ENCODE results near the gene DMRTC1.
"Not testable (repeated sequence)": the region's sequence is repeated elsewhere in the genome, so short reads cannot be mapped to it uniquely, and the experiment has no call there.

The DMRTC1 gene

DNA sequence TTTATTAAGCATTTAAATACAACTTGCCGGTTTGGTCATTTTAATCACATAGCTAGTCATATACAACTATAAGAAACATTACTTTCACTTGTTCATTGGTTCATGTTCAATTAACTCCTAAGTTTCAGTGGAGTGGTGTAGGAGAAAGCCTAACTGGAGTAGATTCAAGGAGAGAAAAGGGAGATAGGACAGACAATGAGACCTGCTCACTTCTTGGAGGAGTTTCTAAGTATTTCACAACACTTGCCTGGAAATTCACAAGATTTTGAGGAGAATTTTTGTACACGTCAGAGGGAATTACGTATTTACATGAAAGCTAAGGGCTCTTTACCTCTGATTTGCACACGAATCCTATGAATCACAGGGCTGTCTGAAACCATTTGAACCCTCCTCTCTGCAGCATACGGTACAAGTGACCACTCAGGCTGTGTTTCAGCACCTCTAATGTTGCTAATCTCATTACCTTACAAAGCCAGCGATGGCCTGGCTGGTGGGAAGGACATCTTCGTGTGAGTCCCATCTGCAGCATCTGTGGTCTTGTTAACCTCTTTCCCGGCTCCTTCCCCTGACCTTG, 6.7 kb downstream of the DMRTC1 start:
- not testable (repeated sequence) for H4K91ac ChIP-seq (ENCODE audit: low read length); H3K9ac ChIP-seq (ENCODE audit: low read length); H3K4ac ChIP-seq (ENCODE audit: low read depth in 1 of 2, low read length in 2 of 2); H3K4me3 ChIP-seq (ENCODE audit: insufficient read depth in 1 of 2, low read depth in 1 of 2, low read length in 2 of 2); H3K14ac ChIP-seq (ENCODE audit: low read length in 2 of 2); H3K9me3 ChIP-seq (ENCODE audit: control insufficient read depth, low read length); H2BK120ac ChIP-seq (ENCODE audit: low read depth, low read length); H3K4me2 ChIP-seq (ENCODE audit: low read length, poor library complexity, severe bottlenecking); H4K8ac ChIP-seq (ENCODE audit: low read length); H3K23ac ChIP-seq (ENCODE audit: low read length in 2 of 2); H3K4me1 ChIP-seq (ENCODE audit: control insufficient read depth, insufficient read depth, low read depth, low read length); H2AFZ ChIP-seq (ENCODE audit: low read depth, low read length); H2BK5ac ChIP-seq (ENCODE audit: low read depth, low read length, poor library complexity, severe bottlenecking); H3K36me3 ChIP-seq (ENCODE audit: control insufficient read depth in 1 of 2, insufficient read depth in 2 of 2, low read depth in 1 of 2, low read length in 2 of 2); H2BK12ac ChIP-seq (ENCODE audit: low read length in 2 of 2); H3K18ac ChIP-seq (ENCODE audit: low read depth in 1 of 2, low read length in 2 of 2); H3K27ac ChIP-seq (ENCODE audit: low read length, poor library complexity, severe bottlenecking); H2AK5ac ChIP-seq (ENCODE audit: low read length, severe bottlenecking); DNase-seq; H2BK15ac ChIP-seq (ENCODE audit: low read depth, poor library complexity, severe bottlenecking); H3K27me3 ChIP-seq (ENCODE audit: control insufficient read depth in 1 of 2, insufficient read depth in 1 of 2, low read length in 2 of 2); H3K79me1 ChIP-seq (replicated peaks; ENCODE audit: low read length, poor library complexity, severe bottlenecking)
- WGBS = no CpG with 5 or more reads among the region's 8 CpGs

DNA sequence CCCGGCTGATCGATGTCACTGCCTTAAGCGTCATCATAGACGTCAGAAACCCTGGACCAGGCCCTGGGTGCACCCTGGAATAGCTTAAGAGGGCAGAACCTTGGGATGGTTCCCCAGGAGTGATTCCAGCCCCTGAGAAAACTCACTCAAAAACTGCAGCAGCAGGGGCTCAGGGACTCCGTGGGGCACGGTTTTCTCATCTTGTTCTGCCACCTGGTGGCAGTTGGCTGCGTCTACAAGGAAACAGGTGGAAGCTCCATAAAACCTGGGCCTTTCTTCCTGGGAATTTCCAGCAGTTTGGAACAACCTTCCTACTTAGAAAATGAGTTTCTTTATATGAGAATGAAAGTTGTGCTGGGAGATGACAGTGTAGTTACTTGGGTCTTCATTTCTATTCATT, 7.2 kb downstream of the DMRTC1 start:
- not testable (repeated sequence) for H2BK120ac ChIP-seq (ENCODE audit: low read depth, low read length); H3K4ac ChIP-seq (ENCODE audit: low read depth in 1 of 2, low read length in 2 of 2); H4K8ac ChIP-seq (ENCODE audit: low read length); DNase-seq; H3K4me1 ChIP-seq (ENCODE audit: control insufficient read depth, insufficient read depth, low read depth, low read length); H3K27ac ChIP-seq (ENCODE audit: low read length, poor library complexity, severe bottlenecking); H3K27me3 ChIP-seq (ENCODE audit: control insufficient read depth in 1 of 2, insufficient read depth in 1 of 2, low read length in 2 of 2); H4K91ac ChIP-seq (ENCODE audit: low read length); H2AFZ ChIP-seq (ENCODE audit: low read depth, low read length); H3K18ac ChIP-seq (ENCODE audit: low read depth in 1 of 2, low read length in 2 of 2); H2AK5ac ChIP-seq (ENCODE audit: low read length, severe bottlenecking); H2BK12ac ChIP-seq (ENCODE audit: low read length in 2 of 2); H3K9ac ChIP-seq (ENCODE audit: low read length); H3K4me2 ChIP-seq (ENCODE audit: low read length, poor library complexity, severe bottlenecking); H3K4me3 ChIP-seq (ENCODE audit: insufficient read depth in 1 of 2, low read depth in 1 of 2, low read length in 2 of 2); H2BK5ac ChIP-seq (ENCODE audit: low read depth, low read length, poor library complexity, severe bottlenecking); H3K23ac ChIP-seq (ENCODE audit: low read length in 2 of 2); H3K36me3 ChIP-seq (ENCODE audit: control insufficient read depth in 1 of 2, insufficient read depth in 2 of 2, low read depth in 1 of 2, low read length in 2 of 2); H3K14ac ChIP-seq (ENCODE audit: low read length in 2 of 2); H3K79me1 ChIP-seq (replicated peaks; ENCODE audit: low read length, poor library complexity, severe bottlenecking); H2BK15ac ChIP-seq (ENCODE audit: low read depth, poor library complexity, severe bottlenecking); H3K9me3 ChIP-seq (ENCODE audit: control insufficient read depth, low read length)
- WGBS = no CpG with 5 or more reads among the region's 7 CpGs

DNA sequence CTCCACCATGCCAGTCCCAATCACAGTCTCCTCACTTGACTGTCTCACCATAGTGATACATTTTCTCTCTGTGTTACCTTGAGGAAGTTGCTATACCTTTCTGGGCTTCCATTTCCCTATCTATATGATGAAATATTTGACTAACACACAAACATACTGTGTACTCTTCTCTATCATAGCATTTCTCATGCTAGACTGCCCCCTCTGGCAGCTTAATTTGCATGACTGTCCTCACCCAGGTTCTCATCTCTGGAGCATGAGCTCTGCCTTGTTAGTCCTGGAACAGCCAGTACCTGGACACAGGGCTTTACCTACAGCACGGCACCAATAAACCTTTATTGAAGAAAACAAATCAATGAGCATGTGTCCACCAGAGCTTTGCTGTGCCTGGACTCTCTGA, 11.4 kb downstream of the DMRTC1 start:
- H3K9ac ChIP-seq (ENCODE audit: low read length); H3K14ac ChIP-seq (ENCODE audit: low read length in 2 of 2); H2AK5ac ChIP-seq (ENCODE audit: low read length, severe bottlenecking); H2BK5ac ChIP-seq (ENCODE audit: low read depth, low read length, poor library complexity, severe bottlenecking); H2BK12ac ChIP-seq (ENCODE audit: low read length in 2 of 2); H3K4me2 ChIP-seq (ENCODE audit: low read length, poor library complexity, severe bottlenecking); H3K27me3 ChIP-seq (ENCODE audit: control insufficient read depth in 1 of 2, insufficient read depth in 1 of 2, low read length in 2 of 2); H3K23ac ChIP-seq (ENCODE audit: low read length in 2 of 2); H2AFZ ChIP-seq (ENCODE audit: low read depth, low read length); H3K4ac ChIP-seq (ENCODE audit: low read depth in 1 of 2, low read length in 2 of 2); H3K27ac ChIP-seq (ENCODE audit: low read length, poor library complexity, severe bottlenecking); H3K4me3 ChIP-seq (ENCODE audit: insufficient read depth in 1 of 2, low read depth in 1 of 2, low read length in 2 of 2); H2BK120ac ChIP-seq (ENCODE audit: low read depth, low read length); H3K36me3 ChIP-seq (ENCODE audit: control insufficient read depth in 1 of 2, insufficient read depth in 2 of 2, low read depth in 1 of 2, low read length in 2 of 2); H3K9me3 ChIP-seq (ENCODE audit: control insufficient read depth, low read length); H2BK15ac ChIP-seq (ENCODE audit: low read depth, poor library complexity, severe bottlenecking); H4K91ac ChIP-seq (ENCODE audit: low read length); H3K79me1 ChIP-seq (replicated peaks; ENCODE audit: low read length, poor library complexity, severe bottlenecking); H4K8ac ChIP-seq (ENCODE audit: low read length); H3K18ac ChIP-seq (ENCODE audit: low read depth in 1 of 2, low read length in 2 of 2); DNase-seq; H3K4me1 ChIP-seq (ENCODE audit: control insufficient read depth, insufficient read depth, low read depth, low read length): not testable (repeated sequence)
- no CpG with 5 or more reads among the region's 1 CpG for WGBS

DNA sequence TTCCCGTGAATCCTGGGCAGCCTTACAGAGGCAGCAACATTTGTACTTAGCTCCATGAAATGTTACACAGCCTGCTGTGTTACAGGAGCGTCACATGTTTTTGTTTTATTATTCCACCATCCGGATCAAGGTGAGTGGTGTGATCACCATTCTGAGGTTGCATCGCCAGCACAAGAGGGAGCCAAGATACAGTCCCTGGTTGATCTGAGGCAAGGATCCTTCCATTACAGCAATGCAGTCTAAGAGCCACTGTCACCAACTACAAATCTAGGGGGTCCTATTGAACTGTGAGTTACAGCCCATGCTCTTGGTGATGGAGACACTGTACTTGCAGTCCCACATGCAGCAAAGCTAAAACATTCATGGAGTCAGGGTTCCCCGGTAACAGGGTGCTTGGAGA, 27.5 kb downstream of the DMRTC1 start:
- not testable (repeated sequence) for H3K18ac ChIP-seq (ENCODE audit: low read depth in 1 of 2, low read length in 2 of 2); H2BK5ac ChIP-seq (ENCODE audit: low read depth, low read length, poor library complexity, severe bottlenecking); H3K23ac ChIP-seq (ENCODE audit: low read length in 2 of 2); H3K4me1 ChIP-seq (ENCODE audit: control insufficient read depth, insufficient read depth, low read depth, low read length); H2AFZ ChIP-seq (ENCODE audit: low read depth, low read length); H2AK5ac ChIP-seq (ENCODE audit: low read length, severe bottlenecking); H3K27ac ChIP-seq (ENCODE audit: low read length, poor library complexity, severe bottlenecking); H4K91ac ChIP-seq (ENCODE audit: low read length); H2BK120ac ChIP-seq (ENCODE audit: low read depth, low read length); H3K9me3 ChIP-seq (ENCODE audit: control insufficient read depth, low read length); H3K4me3 ChIP-seq (ENCODE audit: insufficient read depth in 1 of 2, low read depth in 1 of 2, low read length in 2 of 2); H3K4me2 ChIP-seq (ENCODE audit: low read length, poor library complexity, severe bottlenecking); H3K79me1 ChIP-seq (replicated peaks; ENCODE audit: low read length, poor library complexity, severe bottlenecking); H2BK12ac ChIP-seq (ENCODE audit: low read length in 2 of 2); H3K14ac ChIP-seq (ENCODE audit: low read length in 2 of 2); H2BK15ac ChIP-seq (ENCODE audit: low read depth, poor library complexity, severe bottlenecking); DNase-seq; H3K9ac ChIP-seq (ENCODE audit: low read length); H3K36me3 ChIP-seq (ENCODE audit: control insufficient read depth in 1 of 2, insufficient read depth in 2 of 2, low read depth in 1 of 2, low read length in 2 of 2); H3K4ac ChIP-seq (ENCODE audit: low read depth in 1 of 2, low read length in 2 of 2); H3K27me3 ChIP-seq (ENCODE audit: control insufficient read depth in 1 of 2, insufficient read depth in 1 of 2, low read length in 2 of 2); H4K8ac ChIP-seq (ENCODE audit: low read length)
- 100% methylated on average over 1 of the region's 5 CpGs for WGBS
